Cerebellar nuclear complex (tissue), 1 donor: Measurements from ENCODE around the gene SIX5.

Experiments
- DNase-seq, 2 experiments: peaks; one replicate each; lab custom pipeline; 2025; lab: John Stamatoyannopoulos, UW

Gene SIX5

GRCh38 chr19:45773384-45773783, 4.3 kb upstream of the SIX5 start:
- DNase-seq, result no peak

GRCh38 chr19:45772912-45773311, 3.9 kb upstream of the SIX5 start:
- no peak for DNase-seq

GRCh38 chr19:45772130-45772840, 3.2 kb upstream of the SIX5 start:
- DNase-seq, result no peak

- DNase-seq, result no peak
Measured at GRCh38 chr19:45771311-45771933, 2.4 kb upstream of the SIX5 start.

- no peak for DNase-seq
Measured at GRCh38 chr19:45770192-45771101, 1.4 kb upstream of the SIX5 start.

- no peak for DNase-seq
Measured at GRCh38 chr19:45769821-45770191, 754 bp upstream of the SIX5 start.

- no peak for DNase-seq
Measured at GRCh38 chr19:45768655-45768983, 433 bp downstream of the SIX5 start.

GRCh38 chr19:45767881-45768654, 984 bp downstream of the SIX5 start:
- no peak for DNase-seq

GRCh38 chr19:45767410-45767880, 1.6 kb downstream of the SIX5 start:
- no peak for DNase-seq

GRCh38 chr19:45766869-45767346, 2.1 kb downstream of the SIX5 start:
- no peak for DNase-seq

- no peak for DNase-seq
Measured at GRCh38 chr19:45766296-45766868, 2.7 kb downstream of the SIX5 start.

- no peak for DNase-seq
Measured at GRCh38 chr19:45765702-45766295, 3.3 kb downstream of the SIX5 start.

- DNase-seq, result no peak
Measured at GRCh38 chr19:45764945-45765701, 3.9 kb downstream of the SIX5 start.

GRCh38 chr19:45764475-45764874, 4.6 kb downstream of the SIX5 start:
- no peak for DNase-seq

GRCh38 chr19:45763691-45764294, 5.3 kb downstream of the SIX5 start:
- no peak for DNase-seq

- no peak for DNase-seq
Measured at GRCh38 chr19:45762870-45763631, 6.0 kb downstream of the SIX5 start.

- DNase-seq, result no peak
Measured at GRCh38 chr19:45761714-45762113, 7.3 kb downstream of the SIX5 start.

GRCh38 chr19:45758921-45759320, 10.1 kb downstream of the SIX5 start:
- no peak for DNase-seq

GRCh38 chr19:45757695-45758094, 11.4 kb downstream of the SIX5 start:
- DNase-seq, result no peak
